ENCODE measurements around the gene PSMD2. TPM values are rescaled to one million over a fixed set of nuclear protein-coding genes. Genes with fewer than 3 reads are reported as not detected.

The PSMD2 gene
- total RNA-seq, 1 donor from 2014 or later: 259 TPM

Small RNA genes within 50 kb of the gene (small RNA-seq; reads per million reads assigned to genes)
- 443 reads per million, percentile 98 among the genes with 10 or more reads in this experiment for gene SNORD66

Other genes with a start within 250 kb of the PSMD2 start
- not detected for gene HTR3C, start 246.2 kb upstream of the PSMD2 start, total RNA-seq
- gene HTR3E, start 202.2 kb upstream of the PSMD2 start, total RNA-seq: not detected
- 38.1 TPM for gene EIF2B5, start 163.9 kb upstream of the PSMD2 start, total RNA-seq
- 23.5 TPM for gene DVL3, start 143.9 kb upstream of the PSMD2 start, total RNA-seq
- 168 TPM for gene AP2M1, start 124.4 kb upstream of the PSMD2 start, total RNA-seq
- 45.9 TPM for gene ABCF3, start 113.0 kb upstream of the PSMD2 start, total RNA-seq
- gene VWA5B2, start 69.7 kb upstream of the PSMD2 start, total RNA-seq: not detected
- gene ALG3, start 50.3 kb upstream of the PSMD2 start, total RNA-seq: 17.2 TPM
- gene EEF1AKMT4, start 49.6 kb upstream of the PSMD2 start, total RNA-seq: 2.1 TPM
- not detected for gene CAMK2N2, start 37.7 kb upstream of the PSMD2 start, total RNA-seq
- not detected for gene ECE2, start 23.2 kb upstream of the PSMD2 start, total RNA-seq
- gene EIF4G1, start 15.4 kb downstream of the PSMD2 start, total RNA-seq: 162 TPM
- 9.4 TPM for gene FAM131A, start 38.4 kb downstream of the PSMD2 start, total RNA-seq
- 2.6 TPM for gene CLCN2, start 62.4 kb downstream of the PSMD2 start, total RNA-seq
- 44.4 TPM for gene POLR2H, start 62.5 kb downstream of the PSMD2 start, total RNA-seq
- under 0.01 TPM for gene THPO, start 79.0 kb downstream of the PSMD2 start, total RNA-seq
- 14.1 TPM for gene CHRD, start 80.8 kb downstream of the PSMD2 start, total RNA-seq